HUES6 (cell line): ENCODE measurements around the gene SMURF1.
"Not testable (repeated sequence)": the region's sequence is repeated elsewhere in the genome, so short reads cannot be mapped to it uniquely, and the experiment has no call there.

Source experiments
- H3K27ac ChIP-seq: 2 replicates; pipeline ENCODE4 v1.7.0; 2013; ENCODE audit warnings: low read depth, mild to moderate bottlenecking, low read length, inconsistent platforms
- H3K27me3 ChIP-seq: 2 replicates; pipeline ENCODE4 v1.6.1; 2013; ENCODE audit warnings: low read length; ENCODE audit not compliant: control insufficient read depth, insufficient read depth
- H3K36me3 ChIP-seq: 2 replicates; pipeline ENCODE4 v1.6.1; 2013; ENCODE audit warnings: low read length; ENCODE audit not compliant: control insufficient read depth, insufficient read depth
- H3K4me1 ChIP-seq: 2 replicates; pipeline ENCODE4 v1.6.1; 2013; ENCODE audit warnings: low read length; ENCODE audit not compliant: control insufficient read depth, insufficient read depth
- H3K4me3 ChIP-seq: 2 replicates; pipeline ENCODE4 v1.5.1; 2013; ENCODE audit warnings: low read depth, low read length
- H3K9ac ChIP-seq: one replicate; pipeline ENCODE4 v1.6.1; 2013; ENCODE audit warnings: mild to moderate bottlenecking, low read length
- H3K9me3 ChIP-seq: 2 replicates; pipeline ENCODE4 v1.6.1; 2013; ENCODE audit warnings: low read depth, low read length; ENCODE audit not compliant: control insufficient read depth, insufficient read depth

SMURF1 gene

DNA sequence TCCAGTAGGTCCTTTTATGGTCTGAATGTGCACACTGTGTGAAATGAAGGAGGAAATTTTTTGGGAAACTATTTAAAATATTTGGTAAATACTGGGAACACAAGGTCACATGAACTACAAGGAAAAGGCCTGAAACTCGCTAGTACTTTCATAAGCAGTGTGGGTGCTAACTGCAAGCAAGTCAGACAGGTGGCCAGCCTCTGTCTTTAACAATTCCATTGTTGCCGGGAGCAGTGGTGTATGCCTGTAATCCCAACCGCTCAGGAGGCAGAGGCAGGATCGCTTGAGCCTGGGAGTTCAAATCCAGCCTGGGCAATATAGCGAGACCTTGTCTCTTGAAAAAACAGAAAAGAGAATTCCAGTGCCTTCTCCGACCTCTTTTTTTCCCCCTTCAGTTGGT is 37.5 kb downstream of the SMURF1 start:
- 0 out of 2 replicates have a peak overlapping the region, but pooled peaks have one; percentile 45 for H3K27ac ChIP-seq

DNA sequence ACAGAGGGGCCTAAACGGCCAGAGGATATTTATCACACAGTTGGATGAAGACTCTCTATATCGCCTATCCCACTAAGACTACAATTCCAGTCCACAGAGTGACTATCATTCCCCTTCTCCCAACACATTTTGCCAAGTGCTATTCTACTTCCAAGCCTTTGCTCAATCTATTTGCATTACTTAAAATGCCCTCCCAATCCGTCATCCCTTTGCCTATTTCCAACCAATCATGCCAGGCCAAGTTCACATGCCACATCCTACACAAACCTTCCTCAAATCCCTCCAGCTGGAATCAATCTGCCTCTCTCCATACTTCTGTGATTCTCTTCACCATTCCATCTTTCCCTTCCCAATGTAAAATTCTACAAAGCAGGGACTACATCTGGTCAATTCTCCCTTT is 38.2 kb downstream of the SMURF1 start:
- H3K9ac ChIP-seq, result no peak overlapping the region
- no peak overlapping the region for H3K27ac ChIP-seq
- H3K27me3 ChIP-seq, result no peaks in the 10 kb centered on the region
- no peak overlapping the region for H3K4me3 ChIP-seq
- H3K36me3 ChIP-seq, result no peaks in the 10 kb centered on the region
- no peaks in the 10 kb centered on the region for H3K9me3 ChIP-seq
- peaks cover 39% of the 10 kb centered on the region for H3K4me1 ChIP-seq

More for the DNA sequence above, 37.5 kb downstream of the SMURF1 start:
- Histone ChIP-seq H3K27me3 (no peaks in the 10 kb centered on the region), H3K4me1 (peaks cover 42% of the 10 kb centered on the region), H3K4me3 (no peak overlapping the region), H3K36me3 (no peaks in the 10 kb centered on the region), H3K9me3 (no peaks in the 10 kb centered on the region), H3K9ac (no peak overlapping the region)

DNA sequence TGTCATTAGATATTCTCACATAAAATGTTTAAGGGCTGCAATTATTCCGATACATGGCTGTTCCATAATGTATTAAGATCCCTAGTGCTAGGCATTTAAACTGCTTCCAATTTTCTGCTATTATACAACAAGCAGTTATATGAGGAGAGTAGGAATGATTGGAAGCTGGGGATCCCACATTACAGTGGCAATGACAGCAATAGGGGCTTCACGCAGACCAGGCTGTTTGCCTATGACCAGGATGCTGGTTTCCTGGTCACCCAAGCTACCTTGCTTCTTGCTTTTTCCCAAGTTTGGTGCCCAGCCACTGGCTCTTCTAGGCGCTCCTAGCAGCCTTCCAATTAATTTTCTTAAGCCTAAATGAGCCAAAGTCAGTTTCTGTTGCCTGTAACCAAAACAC is 39.3 kb downstream of the SMURF1 start:
- peaks cover 33% of the 10 kb centered on the region for H3K4me1 ChIP-seq

DNA sequence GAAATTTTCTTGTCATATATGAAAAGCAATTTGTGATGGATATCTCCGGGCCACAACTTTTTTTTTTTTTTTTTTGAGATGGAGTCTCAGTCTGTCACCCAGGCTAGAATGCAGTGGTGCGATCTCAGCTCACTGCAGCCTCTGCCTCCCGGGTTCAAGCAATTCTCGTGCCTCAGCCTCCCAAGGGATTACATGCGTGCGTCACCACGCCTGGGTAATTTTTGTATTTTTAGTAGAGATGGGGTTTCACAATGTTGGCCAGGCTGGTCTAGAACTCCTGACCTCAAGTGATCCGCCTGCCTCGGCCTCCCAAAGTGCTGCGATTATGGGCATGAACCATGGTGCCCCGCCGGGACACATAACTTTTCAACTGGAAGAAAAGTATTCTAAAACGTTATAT is 40.1 kb downstream of the SMURF1 start:
- H3K27ac ChIP-seq, result not testable (repeated sequence)

More for the DNA sequence above, 39.3 kb downstream of the SMURF1 start:
- H3K27me3 ChIP-seq, result no peaks in the 10 kb centered on the region
- H3K36me3 ChIP-seq, result no peaks in the 10 kb centered on the region
- H3K9ac ChIP-seq, result no peak overlapping the region
- H3K4me3 ChIP-seq, result no peak overlapping the region
- no peaks in the 10 kb centered on the region for H3K9me3 ChIP-seq
- H3K27ac ChIP-seq, result no peak overlapping the region

DNA sequence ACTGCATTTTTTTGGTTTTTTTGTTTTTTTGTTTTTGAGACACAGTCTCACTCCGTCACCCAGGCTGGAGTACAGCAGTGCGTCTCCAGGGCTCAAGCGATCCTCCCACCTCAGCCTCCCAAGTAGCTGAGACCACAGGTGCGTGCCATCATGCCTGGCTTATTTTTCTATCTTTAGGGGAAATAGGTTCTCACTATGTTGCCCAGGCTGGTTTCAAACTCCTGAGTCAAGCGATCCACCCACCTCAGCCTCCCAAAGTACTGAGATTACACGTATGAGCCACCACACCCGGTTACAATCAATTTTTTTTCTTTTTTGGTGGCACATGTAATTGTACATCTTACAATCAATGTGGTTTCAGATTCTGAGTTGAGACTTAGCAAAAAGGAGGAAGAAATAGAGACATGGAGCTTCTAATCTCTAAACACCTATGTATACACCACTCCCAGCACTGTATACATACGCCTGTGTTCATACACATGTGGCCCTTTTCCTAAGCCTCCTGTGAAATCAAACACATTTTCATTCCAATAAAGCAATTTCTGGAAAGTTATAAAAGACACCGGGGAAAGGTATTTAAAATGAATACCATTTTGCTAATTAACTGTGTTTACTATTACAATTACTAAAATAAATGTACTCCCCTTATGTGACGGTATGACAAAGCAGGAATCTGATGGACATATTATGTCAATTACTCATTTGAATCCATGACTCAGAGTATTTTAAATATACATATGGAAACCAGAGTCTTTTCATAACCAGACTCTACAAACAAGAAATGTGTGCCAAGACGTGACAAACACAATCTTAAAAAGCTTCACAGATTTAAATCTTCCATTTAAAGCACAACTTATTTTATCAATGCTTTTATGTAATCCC is 40.9 kb downstream of the SMURF1 start:
- Histone ChIP-seq H3K9ac (no peak overlapping the region), H3K36me3 (no peaks in the 10 kb centered on the region), H3K27ac (no peak overlapping the region), H3K27me3 (no peaks in the 10 kb centered on the region), H3K4me1 (peaks cover 33% of the 10 kb centered on the region), H3K4me3 (no peak overlapping the region), H3K9me3 (no peaks in the 10 kb centered on the region)

More for the DNA sequence above, 40.1 kb downstream of the SMURF1 start:
- H3K27me3 ChIP-seq, H3K9ac ChIP-seq, H3K36me3 ChIP-seq, H3K9me3 ChIP-seq, H3K4me3 ChIP-seq: not testable (repeated sequence)
- peaks cover 32% of the 10 kb centered on the region for H3K4me1 ChIP-seq

DNA sequence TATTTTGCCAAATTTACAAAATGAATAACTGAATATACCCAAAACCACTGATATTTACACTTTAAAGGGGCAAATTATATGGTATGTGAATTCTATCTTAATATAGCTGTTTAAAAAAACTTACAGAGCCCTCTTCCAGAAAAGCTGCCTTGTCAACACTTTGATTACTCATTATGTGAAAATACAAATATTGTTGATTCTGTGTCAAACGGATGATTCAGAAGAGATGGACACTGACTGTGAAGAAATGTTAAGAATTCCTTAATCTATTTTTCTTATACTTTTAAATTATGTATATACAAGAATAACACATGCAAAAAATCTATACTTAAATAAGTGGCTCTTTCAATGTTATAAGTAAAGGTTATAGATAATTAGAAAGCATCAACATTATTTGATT is 41.5 kb downstream of the SMURF1 start:
- peaks cover 26% of the 10 kb centered on the region for H3K4me1 ChIP-seq
- H3K36me3 ChIP-seq, result no peaks in the 10 kb centered on the region
- H3K27ac ChIP-seq, result no peak overlapping the region
- H3K4me3 ChIP-seq, result no peak overlapping the region
- no peaks in the 10 kb centered on the region for H3K27me3 ChIP-seq
- H3K9me3 ChIP-seq, result peaks cover 3% of the 10 kb centered on the region; the same call in 1 of the 2 replicates
- no peak overlapping the region for H3K9ac ChIP-seq

DNA sequence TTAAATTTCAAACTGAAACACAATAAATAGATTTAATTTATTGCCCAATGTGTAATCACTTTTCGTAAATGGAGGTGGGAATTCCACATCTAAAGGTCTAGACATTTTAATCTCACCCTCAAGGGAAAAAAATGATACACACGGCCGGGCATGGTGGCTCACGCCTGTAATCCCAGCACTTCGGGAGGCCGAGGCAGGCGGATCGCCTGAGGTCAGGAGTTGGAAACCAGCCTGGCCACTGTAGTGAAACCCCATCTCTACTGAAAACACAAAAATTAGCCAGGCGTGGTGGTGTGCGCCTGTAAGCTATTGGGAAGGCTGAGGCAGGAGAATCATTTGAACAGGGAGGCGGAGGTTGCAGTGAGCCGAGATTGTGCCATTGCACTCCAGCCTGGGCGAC is 42.4 kb downstream of the SMURF1 start:
- H3K9me3 ChIP-seq, H3K27ac ChIP-seq, H3K4me3 ChIP-seq, H3K27me3 ChIP-seq, H3K36me3 ChIP-seq, H3K9ac ChIP-seq: not testable (repeated sequence)
- peaks cover 21% of the 10 kb centered on the region for H3K4me1 ChIP-seq

DNA sequence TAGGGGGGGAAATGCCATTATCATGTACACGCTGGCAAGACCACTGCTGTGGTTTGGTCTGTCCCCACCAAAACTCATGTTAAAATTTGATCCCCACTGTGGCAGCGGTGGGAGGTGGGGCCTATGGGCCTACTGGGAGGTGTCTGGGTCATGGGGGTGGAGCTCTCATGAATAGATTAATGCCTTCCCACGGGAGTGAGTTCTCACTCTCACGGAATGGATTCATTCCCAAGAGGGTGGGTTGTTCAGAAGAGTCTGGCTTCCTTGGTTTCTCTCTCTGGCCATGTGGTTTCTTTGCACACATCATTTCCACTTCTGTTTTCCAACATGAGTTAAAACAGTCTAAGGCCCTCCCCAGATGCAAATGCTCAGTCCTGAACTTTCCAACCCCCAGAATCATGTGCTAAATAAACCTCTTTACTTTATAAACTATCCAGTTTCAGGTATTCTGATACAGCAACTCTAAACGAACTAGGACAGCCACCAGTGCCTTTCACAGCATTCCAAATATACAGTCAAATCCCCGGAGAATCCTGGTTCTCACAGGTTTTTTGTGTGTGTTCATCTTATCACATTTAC is 44.3 kb downstream of the SMURF1 start:
- no peak overlapping the region for H3K4me3 ChIP-seq
- no peaks in the 10 kb centered on the region for H3K27me3 ChIP-seq
- peaks cover 20% of the 10 kb centered on the region for H3K4me1 ChIP-seq
- peaks cover 6% of the 10 kb centered on the region; the same call in 1 of the 2 replicates for H3K9me3 ChIP-seq
- no peaks in the 10 kb centered on the region for H3K36me3 ChIP-seq
- no peak overlapping the region for H3K27ac ChIP-seq
- H3K9ac ChIP-seq, result no peak overlapping the region

DNA sequence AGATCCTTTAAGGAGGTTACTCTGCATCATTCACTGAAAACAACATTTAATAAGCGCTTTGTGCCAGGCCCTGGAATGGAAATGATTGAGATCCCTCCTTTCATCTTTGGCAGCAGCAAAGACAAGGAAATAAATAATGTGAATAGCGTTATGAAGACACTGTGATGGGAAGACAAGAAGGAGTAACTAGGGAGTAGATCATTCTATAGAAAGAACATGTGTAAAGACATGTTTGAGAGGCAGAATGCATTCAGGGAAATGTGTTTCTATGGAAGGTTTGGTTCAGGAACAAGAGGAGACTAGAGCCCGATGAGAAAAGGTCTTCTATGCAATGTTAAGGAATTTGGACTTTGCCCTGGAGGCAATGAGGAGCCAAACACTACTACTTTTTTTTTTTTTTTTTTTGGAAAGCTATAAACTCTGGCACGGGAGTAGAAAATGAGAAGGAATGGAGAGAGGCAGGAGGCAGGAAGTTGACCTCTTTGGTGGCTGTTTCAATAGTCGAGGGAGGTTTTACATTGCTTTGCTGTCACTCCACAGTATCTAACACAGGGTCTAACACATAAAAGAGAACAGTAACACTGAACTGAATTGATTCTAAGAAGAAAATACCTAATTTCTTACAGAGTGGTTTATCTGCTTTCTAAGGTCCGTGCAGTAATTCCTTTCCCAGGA is 44.9 kb downstream of the SMURF1 start:
- Histone ChIP-seq H3K4me3 (no peak overlapping the region), H3K27ac (no peak overlapping the region), H3K9ac (no peak overlapping the region), H3K27me3 (no peaks in the 10 kb centered on the region), H3K4me1 (peaks cover 20% of the 10 kb centered on the region), H3K9me3 (peaks cover 6% of the 10 kb centered on the region; the same call in 1 of the 2 replicates), H3K36me3 (no peaks in the 10 kb centered on the region)

DNA sequence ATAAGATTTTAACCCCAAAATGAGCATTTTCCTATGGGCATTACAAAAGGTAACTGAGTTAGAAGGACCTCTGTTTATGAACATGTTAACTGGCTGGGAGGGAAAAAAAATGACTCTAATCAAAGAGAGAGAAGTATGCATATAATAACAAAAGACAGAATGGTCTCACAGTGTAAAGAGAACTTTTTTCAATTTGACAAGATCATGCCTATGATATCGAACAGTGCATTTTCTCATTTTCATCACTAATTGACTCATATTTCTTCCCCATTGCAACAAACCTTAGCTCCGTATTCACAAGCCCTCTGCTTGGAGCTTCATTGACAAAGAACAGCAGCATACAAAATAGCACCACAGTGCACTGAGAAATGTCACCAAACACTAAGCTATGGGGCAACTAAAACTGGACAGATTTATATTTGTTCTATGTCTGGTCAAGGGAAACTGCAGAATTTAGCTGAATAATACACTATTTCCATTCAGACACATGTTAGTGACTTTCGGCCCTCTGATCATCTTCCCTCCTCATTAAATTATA is 45.6 kb downstream of the SMURF1 start:
- no peaks in the 10 kb centered on the region for H3K27me3 ChIP-seq
- H3K27ac ChIP-seq, result no peak overlapping the region
- peaks cover 6% of the 10 kb centered on the region; the same call in 1 of the 2 replicates for H3K9me3 ChIP-seq
- no peak overlapping the region for H3K9ac ChIP-seq
- H3K4me1 ChIP-seq, result peaks cover 20% of the 10 kb centered on the region
- H3K36me3 ChIP-seq, result no peaks in the 10 kb centered on the region
- no peak overlapping the region for H3K4me3 ChIP-seq
